Tibial nerve (tissue), 4 donors: Measurements from ENCODE around the gene USP34.

Source experiments
- CTCF ChIP-seq, 5 experiments: fragments of 200-600 bp in 3 of 5; fragments of 450-650 bp in 2 of 5; sonication (generic) in 3 of 5; IDR thresholded peaks; one replicate each; pipeline ENCODE4 v1.5.1; 2016 to 2019; ENCODE audit warnings: antibody characterized with exemption in 5 of 5, mild to moderate bottlenecking in 3 of 5, moderate library complexity in 2 of 5
- EP300 ChIP-seq, 2 donors: sonication (generic); formaldehyde crosslinking; IDR thresholded peaks; one replicate each; pipeline ENCODE4 v1.6.1; 2017; ENCODE audit warnings: antibody characterized with exemption in 2 of 2, mild to moderate bottlenecking in 1 of 2
- POLR2A ChIP-seq, 2 donors: fragments of 450-650 bp; IDR thresholded peaks; one replicate each; pipeline ENCODE4 v1.6.1; 2017; ENCODE audit warnings: antibody characterized with exemption in 2 of 2, mild to moderate bottlenecking in 2 of 2, moderate library complexity in 2 of 2

GRCh38 chr2:61450144-61450543 is 20.7 kb downstream of the USP34 start:
- no peak for TF ChIP-seq CTCF (IDR thresholded peaks at IDR 0.05)
- TF ChIP-seq POLR2A (IDR thresholded peaks at IDR 0.05) = no peak
- no peak for TF ChIP-seq EP300 (IDR thresholded peaks at IDR 0.05)
